GM06990 (cell line): ENCODE data around the gene ZNF516.

Source experiments
- DNase-seq: peaks from one replicate; pipeline ENCODE4 v3.0.0-alpha.2; 2011; ENCODE audit not compliant: insufficient read length; ENCODE audit errors: extremely low read depth
- H3K27me3 ChIP-seq: replicated peaks from 2 replicates; pipeline ENCODE4 v1.6.0; 2011; ENCODE audit warnings: low read length; ENCODE audit not compliant: control insufficient read depth, insufficient read depth
- H3K36me3 ChIP-seq: 2 replicates; pipeline ENCODE4 v1.5.1; 2011; ENCODE audit warnings: low read length; ENCODE audit not compliant: control insufficient read depth, insufficient read depth
- H3K4me3 ChIP-seq: replicated peaks from 2 replicates; pipeline ENCODE4 v1.5.1; 2011; ENCODE audit warnings: low read depth, mild to moderate bottlenecking, control low read depth, low read length
- TF ChIP-seq, protein P1 (sequence below): IDR thresholded peaks from 2 replicates; pipeline ENCODE4 v1.5.1; 2011; ENCODE audit warnings: low read length, control low read depth, mild to moderate bottlenecking, inconsistent platforms; ENCODE audit not compliant: insufficient read depth, poor library complexity, severe bottlenecking

Gene ZNF516

DNA sequence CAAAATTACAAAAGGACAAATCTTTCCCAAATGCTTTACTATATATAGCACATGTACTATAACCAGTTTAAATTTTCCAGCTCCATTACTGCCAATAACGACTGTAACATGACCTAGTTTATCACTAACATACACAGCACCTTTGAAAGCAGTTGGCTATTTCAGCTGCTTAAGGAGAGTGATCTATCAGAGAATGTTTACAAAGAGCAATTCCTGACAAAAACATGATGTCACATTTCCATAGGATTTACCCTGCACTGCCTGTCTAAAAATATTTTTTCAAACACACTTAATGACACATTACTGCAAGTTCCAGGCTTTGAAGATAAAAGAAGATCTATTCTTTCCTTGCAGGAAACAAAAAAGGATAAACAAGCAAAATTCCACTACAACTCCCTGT is 40.6 kb downstream of the ZNF516 start:
- DNase-seq: no peak
- H3K4me3 ChIP-seq: no peak overlapping the region
- TF ChIP-seq, protein P1, sequence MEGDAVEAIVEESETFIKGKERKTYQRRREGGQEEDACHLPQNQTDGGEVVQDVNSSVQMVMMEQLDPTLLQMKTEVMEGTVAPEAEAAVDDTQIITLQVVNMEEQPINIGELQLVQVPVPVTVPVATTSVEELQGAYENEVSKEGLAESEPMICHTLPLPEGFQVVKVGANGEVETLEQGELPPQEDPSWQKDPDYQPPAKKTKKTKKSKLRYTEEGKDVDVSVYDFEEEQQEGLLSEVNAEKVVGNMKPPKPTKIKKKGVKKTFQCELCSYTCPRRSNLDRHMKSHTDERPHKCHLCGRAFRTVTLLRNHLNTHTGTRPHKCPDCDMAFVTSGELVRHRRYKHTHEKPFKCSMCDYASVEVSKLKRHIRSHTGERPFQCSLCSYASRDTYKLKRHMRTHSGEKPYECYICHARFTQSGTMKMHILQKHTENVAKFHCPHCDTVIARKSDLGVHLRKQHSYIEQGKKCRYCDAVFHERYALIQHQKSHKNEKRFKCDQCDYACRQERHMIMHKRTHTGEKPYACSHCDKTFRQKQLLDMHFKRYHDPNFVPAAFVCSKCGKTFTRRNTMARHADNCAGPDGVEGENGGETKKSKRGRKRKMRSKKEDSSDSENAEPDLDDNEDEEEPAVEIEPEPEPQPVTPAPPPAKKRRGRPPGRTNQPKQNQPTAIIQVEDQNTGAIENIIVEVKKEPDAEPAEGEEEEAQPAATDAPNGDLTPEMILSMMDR: no peak
- no peaks in the 10 kb centered on the region for H3K27me3 ChIP-seq
- peaks cover 5% of the 10 kb centered on the region for H3K36me3 ChIP-seq

DNA sequence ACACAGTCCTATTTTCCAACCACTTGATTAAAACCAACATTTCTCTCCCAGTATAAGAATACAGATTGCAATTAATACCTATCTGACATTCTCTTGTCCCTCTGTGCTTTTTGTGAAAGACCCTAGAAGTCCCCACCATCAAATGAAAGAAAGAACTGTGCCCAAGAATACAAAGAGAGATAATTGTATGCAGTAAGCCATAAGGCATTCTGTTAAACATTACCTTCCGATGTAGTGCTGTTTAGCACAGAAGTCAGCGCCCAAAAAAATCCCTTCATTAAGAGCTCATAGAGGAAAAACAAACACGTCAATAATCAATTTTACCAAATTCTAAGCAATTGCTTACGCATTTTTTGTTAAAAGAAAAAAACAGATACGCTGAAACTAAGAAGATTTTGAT is 41.1 kb downstream of the ZNF516 start:
- Histone ChIP-seq H3K27me3 (no peaks in the 10 kb centered on the region), H3K36me3 (peaks cover 4% of the 10 kb centered on the region), H3K4me3 (no peak overlapping the region)
- TF ChIP-seq, protein P1: no peak
- DNase-seq: no peak

DNA sequence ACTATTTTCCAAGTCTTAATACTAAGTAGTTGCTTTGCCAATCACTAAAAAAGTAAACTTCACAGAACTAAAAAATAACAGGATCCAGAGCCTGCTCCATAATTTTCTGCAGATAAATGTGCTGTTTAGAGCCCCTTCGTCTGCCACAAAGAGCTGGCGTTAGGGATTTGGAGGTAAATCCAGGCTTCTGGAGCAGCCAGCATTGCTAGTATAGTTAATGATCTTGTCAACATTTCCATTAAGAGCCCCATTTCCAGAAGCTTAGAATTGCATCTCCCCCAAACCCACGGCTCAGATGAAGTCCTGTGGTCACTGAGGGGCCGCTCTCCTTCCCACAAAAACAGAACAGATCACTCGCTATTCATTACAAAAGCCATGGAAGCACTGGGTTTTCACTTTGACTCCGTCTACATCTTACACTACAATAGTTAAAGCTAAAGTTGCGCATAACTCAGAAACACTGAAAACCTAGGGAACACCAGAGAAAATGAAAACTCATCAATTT is 41.9 kb downstream of the ZNF516 start:
- TF ChIP-seq, protein P1: no peak
- Histone ChIP-seq H3K27me3 (no peaks in the 10 kb centered on the region), H3K4me3 (no peak overlapping the region), H3K36me3 (no peaks in the 10 kb centered on the region)
- no peak for DNase-seq

DNA sequence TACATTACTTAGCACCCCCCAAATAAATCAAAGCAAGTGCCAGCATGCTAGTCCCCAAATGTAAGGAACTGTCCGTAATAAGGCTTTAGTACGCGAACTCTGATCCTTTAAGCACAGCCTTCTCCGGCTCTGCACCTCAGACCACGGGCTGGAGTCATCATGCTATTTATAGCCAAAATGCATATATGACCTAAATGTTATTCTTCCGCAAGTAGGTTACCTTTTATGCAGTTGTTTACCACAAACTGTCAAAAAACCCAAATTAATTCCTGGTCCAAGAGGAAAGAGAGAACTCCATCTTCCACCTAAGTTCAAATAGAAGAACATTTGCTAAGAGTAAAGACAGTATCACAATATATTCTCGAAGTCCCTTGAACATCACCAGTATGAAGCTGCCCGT is 42.7 kb downstream of the ZNF516 start:
- H3K27me3 ChIP-seq: no peaks in the 10 kb centered on the region
- H3K36me3 ChIP-seq: no peaks in the 10 kb centered on the region
- TF ChIP-seq, protein P1: no peak
- DNase-seq: no peak
- H3K4me3 ChIP-seq: no peak overlapping the region

DNA sequence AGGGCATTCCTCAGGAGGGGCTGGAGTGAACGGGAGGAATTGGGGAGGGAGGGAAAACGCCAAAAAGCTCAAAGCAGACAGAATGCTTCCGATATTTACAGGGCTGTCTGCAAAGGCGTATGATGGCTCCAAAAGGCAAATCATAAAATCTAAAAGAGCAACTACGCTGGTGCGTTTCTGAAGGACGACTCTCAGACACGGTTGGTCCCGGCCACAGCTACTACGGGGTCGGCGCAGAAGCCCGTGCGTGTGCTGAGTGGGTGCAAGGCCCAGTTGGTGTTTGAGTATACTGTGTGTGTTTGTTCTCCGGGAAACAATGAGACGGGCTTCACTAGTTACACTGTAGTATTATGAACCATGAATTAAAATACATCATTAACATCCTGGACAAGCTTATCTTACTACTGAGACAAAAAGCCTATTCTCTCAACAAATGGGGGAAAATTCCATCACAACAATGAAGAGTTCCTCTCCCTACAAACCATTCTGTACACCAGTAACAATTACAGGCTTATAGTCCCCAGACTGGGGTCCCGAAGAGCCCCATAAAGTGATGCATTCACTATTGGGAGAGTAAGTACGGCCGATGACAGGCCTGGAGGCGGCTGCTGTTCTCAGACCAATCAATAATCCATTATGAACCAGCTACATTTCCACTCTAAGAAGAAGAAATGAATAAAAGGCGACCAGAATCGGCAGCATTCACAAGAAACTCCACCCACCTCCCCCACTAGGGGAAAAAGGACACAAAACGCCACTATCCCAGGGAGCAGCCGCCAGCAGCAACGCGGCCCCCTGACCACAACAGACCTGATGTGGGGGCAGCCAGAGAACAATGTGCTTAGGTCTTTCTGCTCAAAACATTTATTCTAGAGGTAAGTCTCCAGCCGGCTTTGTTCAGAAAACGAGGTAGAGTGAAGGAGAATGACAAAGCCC is 43.4 kb downstream of the ZNF516 start:
- TF ChIP-seq, protein P1: no peak
- no peaks in the 10 kb centered on the region; the same call in 1 of the 2 replicates for H3K36me3 ChIP-seq
- H3K27me3 ChIP-seq: no peaks in the 10 kb centered on the region
- peak overlapping the region; percentile 67 for H3K4me3 ChIP-seq
- DNase-seq: peak; percentile 48
